SW 1271 (cell line): ENCODE measurements around the gene EXTL1.
A peak's percentile ranks its signal among the peaks of the same experiment; 100 is the strongest.

ENCODE experiments used
- DNase-seq, 2 experiments: peaks; one replicate each; lab custom pipeline; 2025; lab: John Stamatoyannopoulos, UW

The EXTL1 gene

DNA sequence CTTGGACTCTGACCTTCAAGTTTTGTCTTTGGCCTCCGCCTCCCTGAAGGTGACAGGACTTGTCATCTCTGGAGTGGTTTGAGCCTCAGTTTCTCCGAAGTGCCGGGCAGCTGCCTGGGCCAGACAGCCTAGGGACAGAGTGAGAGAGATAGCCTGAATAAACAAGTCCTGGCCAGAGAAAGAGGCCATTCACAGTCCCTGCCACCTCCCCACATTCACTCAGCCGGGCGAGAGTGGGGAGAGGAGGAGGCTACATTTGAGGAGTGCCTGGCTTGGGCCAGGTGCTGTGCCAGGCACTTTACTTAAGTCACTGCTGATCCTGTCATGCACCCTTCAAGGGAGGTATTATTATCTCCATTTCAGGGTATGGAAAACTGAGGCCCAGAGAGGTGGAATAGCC is 3.5 kb downstream of the EXTL1 start:
- no peak for DNase-seq

DNA sequence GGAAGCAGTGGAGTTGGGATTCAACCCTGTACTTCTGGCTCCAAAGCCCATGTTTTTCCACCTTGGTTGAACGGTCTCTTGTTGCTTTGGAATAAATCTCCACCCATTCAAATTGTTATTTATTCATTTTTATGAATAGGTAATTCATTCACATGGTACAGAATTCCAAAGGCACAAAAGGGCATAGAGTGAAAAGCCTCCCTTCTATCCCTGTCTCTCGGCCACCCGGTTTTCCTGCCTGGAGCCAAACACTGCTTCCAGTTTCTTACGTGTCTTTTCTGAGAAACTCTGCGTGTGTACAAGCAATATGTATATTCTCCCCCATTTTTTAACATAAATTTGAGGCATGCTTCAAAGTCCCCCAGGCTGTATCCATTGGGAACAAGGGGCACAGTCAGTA is 3.9 kb downstream of the EXTL1 start:
- DNase-seq, result no peak

GRCh38 chr1:26027716-26028489 is 6.3 kb downstream of the EXTL1 start:
- DNase-seq, result peak in 1 of 2 experiments; percentile 6

- no peak for DNase-seq
Observed at GRCh38 chr1:26028490-26028980, 7.0 kb downstream of the EXTL1 start.

GRCh38 chr1:26029054-26029863 is 7.7 kb downstream of the EXTL1 start:
- DNase-seq, result no peak

- no peak for DNase-seq
Observed at GRCh38 chr1:26029864-26030481, 8.4 kb downstream of the EXTL1 start.

GRCh38 chr1:26031196-26031595 is 9.6 kb downstream of the EXTL1 start:
- DNase-seq, result no peak

- DNase-seq, result no peak
Observed at GRCh38 chr1:26031611-26032220, 10.1 kb downstream of the EXTL1 start.

DNA sequence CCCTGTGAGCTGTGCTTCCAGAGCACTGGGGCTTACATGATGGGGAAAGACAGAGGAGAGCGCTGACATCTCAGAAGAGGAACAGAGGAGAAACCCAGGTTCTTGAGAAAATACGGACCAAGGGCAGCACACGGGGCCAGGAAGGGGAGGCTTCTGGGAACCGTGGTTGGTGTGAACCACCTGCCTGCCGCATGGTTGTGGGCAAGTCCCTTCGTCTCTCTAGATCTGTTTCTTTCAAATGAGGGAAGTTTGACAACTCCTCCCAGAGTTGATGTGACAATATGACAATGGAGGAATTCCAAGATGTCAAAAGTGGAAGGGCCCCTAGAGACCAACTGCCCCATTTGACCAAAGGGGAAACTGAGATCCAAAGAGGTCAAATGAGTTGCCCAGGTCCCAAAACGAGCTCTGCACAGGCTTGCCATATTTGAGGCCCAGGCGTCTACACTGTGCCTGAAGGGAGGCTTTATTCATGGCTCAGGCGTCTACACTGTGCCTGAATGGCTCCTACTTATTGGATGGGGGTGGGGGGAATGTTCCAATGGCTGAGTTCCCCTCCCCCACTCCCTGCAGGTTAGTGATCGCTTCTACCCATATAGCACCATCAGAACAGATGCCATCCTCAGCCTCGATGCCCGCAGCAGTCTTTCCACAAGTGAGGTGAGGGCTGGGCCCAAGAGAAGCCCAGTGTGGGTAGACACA is 11.2 kb downstream of the EXTL1 start:
- no peak for DNase-seq

DNA sequence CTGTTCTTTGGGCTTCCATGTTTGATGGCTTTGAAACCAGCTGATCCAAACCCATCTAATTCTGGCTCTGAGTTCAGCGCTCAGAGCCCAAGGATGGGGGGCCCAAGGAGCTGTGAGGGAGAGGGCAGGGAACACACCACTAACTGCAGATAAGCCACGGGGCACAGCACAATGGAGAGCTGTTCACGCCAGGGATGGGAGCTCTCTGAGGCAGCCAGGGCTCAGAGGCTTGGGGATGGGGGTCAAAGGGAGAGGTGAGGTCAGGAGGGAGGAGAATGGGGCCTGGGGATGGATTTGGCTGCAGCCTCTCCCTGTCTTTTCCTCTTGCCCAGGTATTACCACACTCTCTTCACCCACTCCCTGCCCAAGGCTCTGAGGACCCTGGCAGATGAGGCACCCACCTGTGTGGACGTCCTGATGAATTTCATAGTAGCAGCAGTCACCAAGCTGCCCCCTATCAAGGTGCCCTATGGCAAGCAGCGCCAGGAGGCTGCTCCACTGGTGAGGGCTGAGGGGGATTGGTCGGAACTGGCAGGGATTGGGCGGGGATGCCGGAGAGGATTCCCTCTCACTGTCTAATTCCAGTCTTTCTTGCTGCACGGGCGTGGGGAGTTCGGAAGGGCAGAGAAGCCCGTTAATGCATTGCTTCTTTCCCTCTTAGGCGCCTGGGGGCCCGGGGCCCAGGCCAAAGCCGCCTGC is 13.1 kb downstream of the EXTL1 start:
- peak in 1 of 2 experiments; percentile 19 for DNase-seq

GRCh38 chr1:26035203-26035958 is 13.8 kb downstream of the EXTL1 start:
- peak; percentile 54 to 78 for DNase-seq

- DNase-seq, result peak in 1 of 2 experiments; percentile 54
Observed at GRCh38 chr1:26035959-26036755, 14.6 kb downstream of the EXTL1 start.

DNA sequence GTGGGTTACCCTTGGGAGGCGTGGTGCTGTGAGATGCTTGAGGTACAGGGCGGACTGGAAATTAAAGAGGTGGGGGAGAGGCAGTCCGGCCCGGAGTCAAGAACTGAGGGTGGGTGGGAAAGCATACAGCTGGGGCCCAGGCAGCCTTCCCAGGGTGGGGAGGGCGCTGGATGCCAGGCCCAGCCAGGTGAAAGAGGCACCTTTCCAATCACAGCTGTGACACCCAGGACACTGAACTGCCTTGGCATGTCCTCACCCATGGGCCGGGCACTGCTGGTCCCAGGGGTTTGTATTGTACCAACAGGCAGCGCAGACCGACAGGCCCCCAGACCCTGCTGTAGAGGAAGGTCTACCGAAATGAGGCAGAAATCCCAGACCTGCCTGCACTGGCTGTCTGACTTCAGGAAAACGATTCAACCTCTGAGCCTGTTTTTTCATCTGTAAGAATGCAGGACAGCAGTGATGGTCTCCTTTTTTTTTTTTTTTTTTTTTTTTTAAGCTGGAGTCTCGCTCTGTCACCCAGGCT is 15.2 kb downstream of the EXTL1 start:
- DNase-seq, result no peak

DNA sequence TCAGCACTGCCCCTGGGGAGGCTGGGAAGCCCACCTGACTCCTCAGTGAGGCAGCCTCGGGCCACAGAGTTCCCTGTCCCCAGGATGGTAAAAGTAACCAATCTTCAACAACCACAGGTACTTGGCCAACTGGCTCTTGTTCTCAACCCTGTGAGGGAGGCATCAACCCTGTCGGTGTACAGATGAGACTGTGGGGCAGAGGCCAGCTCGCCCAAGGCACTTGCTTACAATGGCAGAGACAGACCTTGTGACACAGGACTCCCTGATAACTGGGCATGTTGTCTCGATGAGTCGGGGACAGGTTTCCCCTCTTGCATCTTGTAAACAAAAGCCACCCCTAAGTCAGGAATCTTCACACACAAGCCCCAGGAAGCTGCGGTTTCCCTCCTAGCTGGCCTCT is 16.3 kb downstream of the EXTL1 start:
- no peak for DNase-seq

DNA sequence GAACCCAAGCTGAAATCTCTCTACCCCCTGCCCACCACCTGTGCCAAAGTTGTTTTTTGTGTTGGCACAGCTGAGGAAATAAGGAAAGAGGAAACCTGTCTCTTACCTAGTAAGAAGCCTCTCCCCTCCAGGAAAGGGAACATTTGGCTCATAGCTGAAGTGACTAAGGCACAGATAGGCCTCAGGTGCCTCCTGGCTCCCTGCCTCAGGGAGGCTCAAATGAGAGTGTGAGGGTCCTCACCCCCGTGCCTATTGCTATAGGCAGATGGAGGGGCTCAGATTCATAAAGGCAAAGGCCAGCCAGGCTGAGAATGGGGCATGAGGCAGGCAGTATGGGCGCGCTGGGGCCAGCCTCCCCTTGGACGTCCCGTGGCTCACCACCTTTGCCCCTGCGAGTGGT is 16.9 kb downstream of the EXTL1 start:
- no peak for DNase-seq

DNA sequence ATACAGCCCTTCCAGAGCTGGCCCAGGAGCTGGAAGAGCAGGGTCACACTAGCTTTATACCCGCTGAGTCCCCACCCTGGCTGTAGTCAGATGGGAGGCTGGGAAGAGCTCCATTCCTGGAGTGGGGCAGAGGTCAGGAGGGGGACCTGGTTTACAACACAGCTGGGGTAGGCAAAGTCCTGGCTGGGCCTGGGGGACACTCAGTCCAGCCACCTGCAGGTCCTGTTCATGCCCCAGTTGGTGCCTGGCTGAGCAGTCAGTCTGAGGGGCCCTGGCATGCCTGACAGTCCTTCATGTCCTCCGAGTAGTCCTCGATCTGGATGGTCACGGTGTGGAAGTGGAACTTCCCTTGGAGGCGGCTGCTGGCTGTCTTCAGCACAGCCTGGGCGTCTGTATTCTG is 17.3 kb downstream of the EXTL1 start:
- no peak for DNase-seq

- no peak for DNase-seq
Observed at GRCh38 chr1:26041401-26041800, 19.8 kb downstream of the EXTL1 start.

DNA sequence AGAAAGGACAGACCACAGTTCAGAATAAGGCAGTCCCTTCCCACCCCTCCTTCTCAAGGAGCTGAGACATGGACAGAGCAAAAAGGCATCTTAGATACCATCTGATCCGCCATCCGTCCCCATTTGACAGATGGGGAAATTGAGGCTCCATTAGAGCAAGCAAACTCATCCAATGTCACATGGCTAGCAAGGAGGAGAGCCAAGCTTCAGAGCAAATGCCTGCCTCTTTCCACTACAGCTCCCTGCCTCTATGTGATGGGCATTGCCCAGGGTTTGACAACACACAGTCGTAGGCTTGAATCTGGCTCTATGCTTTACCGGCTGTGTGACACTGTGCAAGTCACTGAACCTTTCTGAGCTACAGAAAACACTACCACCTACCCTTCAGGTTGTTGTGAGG is 20.4 kb downstream of the EXTL1 start:
- no peak for DNase-seq

GRCh38 chr1:26043765-26044164 is 22.2 kb downstream of the EXTL1 start:
- DNase-seq, result no peak
